K562 (cell line): ENCODE data around the gene TRIP6. TPM values are rescaled to one million over a fixed set of nuclear protein-coding genes. Genes with fewer than 3 reads are reported as not detected.

ENCODE experiments used
- ATF7 ChIP-seq: fragments of 450-650 bp; IDR thresholded peaks from 2 replicates; pipeline ENCODE4 v1.7.1; 2014; ENCODE audit warnings: mild to moderate bottlenecking, moderate library complexity
- GABPA ChIP-seq: fragments of 200-800 bp; sonication (Bioruptor generic); conservative IDR thresholded peaks from 2 replicates; pipeline ENCODE4 v1.6.1; 2016; ENCODE audit warnings: low read depth, missing genetic modification characterization, missing compliant biosample characterization
- HNRNPL ChIP-seq: fragments of 200-400 bp; formaldehyde crosslinking; IDR thresholded peaks from 2 replicates; pipeline ENCODE4 v1.6.1; 2017; ENCODE audit warnings: low read depth, mild to moderate bottlenecking, low read length
- NCOA6 ChIP-seq: fragments of 450-650 bp; IDR thresholded peaks from 2 replicates; pipeline ENCODE4 v1.6.1; 2017; ENCODE audit warnings: mild to moderate bottlenecking
- SMARCE1 ChIP-seq: fragments of 450-650 bp; IDR thresholded peaks from 2 replicates; pipeline ENCODE4 v1.7.1; 2016; ENCODE audit warnings: mild to moderate bottlenecking
- TAF1 ChIP-seq: IDR thresholded peaks from 2 replicates; pipeline ENCODE4 v1.6.1; 2011; ENCODE audit warnings: mild to moderate bottlenecking, low read length, moderate library complexity; ENCODE audit not compliant: insufficient read depth, control insufficient read depth, severe bottlenecking; ENCODE audit errors: extremely low read depth
- TBP ChIP-seq: optimal IDR thresholded peaks from 2 replicates; pipeline ENCODE3; 2011; ENCODE audit warnings: low read depth, low read length, improper control_type of control experiment
- ZBTB49 ChIP-seq: sonication (generic); formaldehyde crosslinking; IDR thresholded peaks from 2 replicates; pipeline ENCODE4 v1.8.0; 2022; ENCODE audit warnings: missing genetic modification reagents, mild to moderate bottlenecking, borderline replicate concordance
- ZC3H4 ChIP-seq: sonication (generic); formaldehyde crosslinking; IDR thresholded peaks from 2 replicates; pipeline ENCODE4 v1.9.0; 2021; ENCODE audit warnings: missing genetic modification reagents, borderline replicate concordance
- ZNF263 ChIP-seq: sonication (generic); formaldehyde crosslinking; IDR thresholded peaks from 2 replicates; pipeline ENCODE4 v1.8.0; 2022; ENCODE audit warnings: mild to moderate bottlenecking, missing genetic modification reagents, borderline replicate concordance
- ZNF384 ChIP-seq: IDR thresholded peaks from 2 replicates; pipeline ENCODE4 v1.6.1; 2012; ENCODE audit warnings: low read depth, low read length, improper control_type of control experiment
- polyA plus RNA-seq, 8 experiments: library from polyadenylated mRNA; depleted of rRNA in 4 of 8; stranded (reverse) in 5 of 8; unstranded in 3 of 8; fragments of >200 nt; fragmentation: Nextera tagmentation in 2 of 8; fragmentation: Illumina TruSeq in 1 of 8; extraction: Ambion mirVana in 2 of 8; extraction: Trizol in 1 of 8; gene quantifications; 2 replicates each; pipeline versions ENCODE4 v1.2.1 to v1.2.3, GENCODE V29; 2011 to 2014; ENCODE audit warnings: inconsistent platforms in 1 of 8, missing spikeins in 1 of 8
- total RNA-seq, 7 experiments: library from RNA; depleted of rRNA in 6 of 7; stranded (reverse); fragments of >200 nt in 6 of 7; fragmentation: Illumina TruSeq in 2 of 7; extraction: Trizol in 2 of 7; gene quantifications; 2 replicates each; pipeline versions ENCODE4 v1.2.1 to v1.2.3, GENCODE V29; 2011 to 2021; ENCODE audit warnings: low replicate concordance in 1 of 7
- TF ChIP-seq, protein P1 (sequence below): sonication (generic); formaldehyde crosslinking; IDR thresholded peaks from 2 replicates; pipeline ENCODE4 v1.5.0; 2020; ENCODE audit warnings: missing genetic modification reagents
- TF ChIP-seq, protein P2 (sequence below): fragments of 250-450 bp; sonication (Bioruptor Pico); IDR thresholded peaks from 2 replicates; pipeline ENCODE4 v1.4.0; 2020; ENCODE audit warnings: mild to moderate bottlenecking
- TF ChIP-seq, protein P3 (sequence below): sonication (generic); formaldehyde crosslinking; IDR thresholded peaks from 2 replicates; pipeline ENCODE4 v1.8.1; 2023; ENCODE audit warnings: mild to moderate bottlenecking, missing genetic modification reagents
- TF ChIP-seq, protein P4 (sequence below): fragments of 250-450 bp; sonication (Bioruptor Pico); IDR thresholded peaks from 2 replicates; pipeline ENCODE4 v1.6.1; 2021; ENCODE audit warnings: mild to moderate bottlenecking

TRIP6 gene
- total and polyA plus RNA-seq, 9 of the 15 experiments (the other 6 are each of a cell fraction or from before 2014, with no cell fraction given), result 5.9 to 141 (median 54.0) TPM

GRCh38 chr7:100895956-100896731, 29.0 kb downstream of the TRIP6 start (continued):
- TF ChIP-seq ATF7, result peak; percentile 96
- peak; percentile 47; the same call in 1 of the 2 replicates for TF ChIP-seq SMARCE1
- no peak for TF ChIP-seq ZNF384
- peak; percentile 27; the same call in 1 of the 2 replicates for TF ChIP-seq ZNF263 (CRISPR knock-in tag)
- TF ChIP-seq GABPA (tag), result no peak
- TF ChIP-seq TBP, result peak; percentile 62
- TF ChIP-seq TAF1, result peak; percentile 45
- peak; percentile 86 for TF ChIP-seq NCOA6
- TF ChIP-seq, protein P1, sequence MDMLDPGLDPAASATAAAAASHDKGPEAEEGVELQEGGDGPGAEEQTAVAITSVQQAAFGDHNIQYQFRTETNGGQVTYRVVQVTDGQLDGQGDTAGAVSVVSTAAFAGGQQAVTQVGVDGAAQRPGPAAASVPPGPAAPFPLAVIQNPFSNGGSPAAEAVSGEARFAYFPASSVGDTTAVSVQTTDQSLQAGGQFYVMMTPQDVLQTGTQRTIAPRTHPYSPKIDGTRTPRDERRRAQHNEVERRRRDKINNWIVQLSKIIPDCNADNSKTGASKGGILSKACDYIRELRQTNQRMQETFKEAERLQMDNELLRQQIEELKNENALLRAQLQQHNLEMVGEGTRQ (CRISPR knock-in tag), result peak; percentile 81
- no peak for TF ChIP-seq ZBTB49 (CRISPR knock-in tag)
- TF ChIP-seq HNRNPL, result no peak
- TF ChIP-seq ZC3H4, result peak; percentile 54; the same call in 1 of the 2 replicates
- TF ChIP-seq, protein P2, sequence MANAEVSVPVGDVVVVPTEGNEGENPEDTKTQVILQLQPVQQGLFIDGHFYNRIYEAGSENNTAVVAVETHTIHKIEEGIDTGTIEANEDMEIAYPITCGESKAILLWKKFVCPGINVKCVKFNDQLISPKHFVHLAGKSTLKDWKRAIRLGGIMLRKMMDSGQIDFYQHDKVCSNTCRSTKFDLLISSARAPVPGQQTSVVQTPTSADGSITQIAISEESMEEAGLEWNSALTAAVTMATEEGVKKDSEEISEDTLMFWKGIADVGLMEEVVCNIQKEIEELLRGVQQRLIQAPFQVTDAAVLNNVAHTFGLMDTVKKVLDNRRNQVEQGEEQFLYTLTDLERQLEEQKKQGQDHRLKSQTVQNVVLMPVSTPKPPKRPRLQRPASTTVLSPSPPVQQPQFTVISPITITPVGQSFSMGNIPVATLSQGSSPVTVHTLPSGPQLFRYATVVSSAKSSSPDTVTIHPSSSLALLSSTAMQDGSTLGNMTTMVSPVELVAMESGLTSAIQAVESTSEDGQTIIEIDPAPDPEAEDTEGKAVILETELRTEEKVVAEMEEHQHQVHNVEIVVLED (CRISPR knock-in tag), result no peak
- TF ChIP-seq, protein P3, sequence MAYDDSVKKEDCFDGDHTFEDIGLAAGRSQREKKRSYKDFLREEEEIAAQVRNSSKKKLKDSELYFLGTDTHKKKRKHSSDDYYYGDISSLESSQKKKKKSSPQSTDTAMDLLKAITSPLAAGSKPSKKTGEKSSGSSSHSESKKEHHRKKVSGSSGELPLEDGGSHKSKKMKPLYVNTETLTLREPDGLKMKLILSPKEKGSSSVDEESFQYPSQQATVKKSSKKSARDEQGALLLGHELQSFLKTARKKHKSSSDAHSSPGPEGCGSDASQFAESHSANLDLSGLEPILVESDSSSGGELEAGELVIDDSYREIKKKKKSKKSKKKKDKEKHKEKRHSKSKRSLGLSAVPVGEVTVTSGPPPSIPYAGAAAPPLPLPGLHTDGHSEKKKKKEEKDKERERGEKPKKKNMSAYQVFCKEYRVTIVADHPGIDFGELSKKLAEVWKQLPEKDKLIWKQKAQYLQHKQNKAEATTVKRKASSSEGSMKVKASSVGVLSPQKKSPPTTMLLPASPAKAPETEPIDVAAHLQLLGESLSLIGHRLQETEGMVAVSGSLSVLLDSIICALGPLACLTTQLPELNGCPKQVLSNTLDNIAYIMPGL, result no peak; the same call in 1 of the 2 replicates
- TF ChIP-seq, protein P4, sequence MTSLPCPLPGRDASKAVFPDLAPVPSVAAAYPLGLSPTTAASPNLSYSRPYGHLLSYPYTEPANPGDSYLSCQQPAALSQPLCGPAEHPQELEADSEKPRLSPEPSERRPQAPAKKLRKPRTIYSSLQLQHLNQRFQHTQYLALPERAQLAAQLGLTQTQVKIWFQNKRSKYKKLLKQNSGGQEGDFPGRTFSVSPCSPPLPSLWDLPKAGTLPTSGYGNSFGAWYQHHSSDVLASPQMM, result no peak
